Stimulated activated CD8-positive, alpha-beta memory T cell treated with anti-CD3 and anti-CD28 coated beads, Interleukin-15, amount 100 ng/mL, for 4 hours (primary cell): ENCODE measurements around the gene C1R.

ENCODE experiments used
- DNase-seq, 2 donors: peaks; one replicate each; pipeline ENCODE4 v3.0.0-alpha.2; 2020; ENCODE audit warnings: low read depth in 2 of 2

Gene C1R

DNA sequence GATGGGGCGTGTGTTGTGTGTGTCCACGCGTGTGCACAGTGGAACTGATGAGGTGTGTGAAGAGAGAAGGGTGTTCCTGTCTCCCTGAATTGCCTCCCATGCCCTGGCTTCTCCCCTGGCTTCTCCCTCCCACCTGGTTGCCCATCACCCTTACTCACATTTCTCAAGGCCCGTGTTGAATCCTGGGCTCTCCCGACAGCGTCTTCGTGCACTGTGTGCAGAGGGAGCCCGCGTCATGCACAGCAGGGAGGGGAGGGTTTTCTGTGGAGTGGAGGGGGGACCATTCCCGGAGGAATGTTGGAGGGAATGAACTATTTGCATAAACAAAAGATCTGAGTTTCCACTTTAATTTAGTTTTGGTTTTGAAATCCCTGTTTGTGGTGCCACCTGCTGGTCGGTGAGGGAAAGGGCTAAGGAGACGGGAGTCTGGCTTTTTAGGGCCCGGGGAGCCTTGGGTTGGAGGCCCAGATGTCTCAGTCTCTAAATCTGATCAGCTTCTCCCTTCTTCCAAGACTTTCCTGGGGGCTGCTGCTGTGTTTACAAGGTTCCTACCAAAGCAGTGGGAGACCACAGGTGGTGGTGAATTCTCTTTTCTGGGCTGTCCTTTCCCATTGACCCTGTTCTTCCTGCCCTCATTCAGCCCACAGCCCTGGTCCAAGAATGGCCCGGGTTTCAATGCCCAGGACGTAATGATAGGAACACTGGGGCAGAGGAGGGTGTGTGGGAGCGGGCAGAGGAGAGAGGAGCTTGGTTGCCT is at the start of gene C1R:
Gene C1R, minus strand, starts transcription at position 217 of the 757 bp plus-strand sequence. Its CDS starts 57 bp downstream, at position 160.
- peak in 1 of 2 donors; percentile 32 for DNase-seq

- DNase-seq: no peak
Observed at GRCh38 chr12:7141351-7142005, 49.2 kb upstream of the C1R start.

DNA sequence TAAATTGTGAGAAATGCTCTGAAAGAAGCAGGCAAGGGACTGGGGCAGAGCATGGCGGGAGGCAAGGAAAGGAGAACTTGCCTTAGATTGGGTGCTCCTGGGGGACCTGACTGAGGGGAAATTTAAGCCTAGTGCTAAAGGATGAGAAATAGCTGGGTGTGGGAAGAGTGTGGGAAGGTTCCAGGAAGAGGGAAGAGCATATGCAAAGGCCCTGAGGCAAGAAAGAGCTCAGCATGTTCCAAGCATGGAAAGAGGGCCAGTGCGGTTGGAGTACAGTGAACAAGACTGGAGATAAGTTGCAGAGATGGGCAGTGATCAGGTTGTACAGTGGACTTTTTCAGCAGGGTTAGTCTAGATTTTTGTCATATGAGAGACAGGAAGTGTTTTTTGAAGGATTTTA is 47.0 kb upstream of the C1R start:
- DNase-seq: no peak

DNA sequence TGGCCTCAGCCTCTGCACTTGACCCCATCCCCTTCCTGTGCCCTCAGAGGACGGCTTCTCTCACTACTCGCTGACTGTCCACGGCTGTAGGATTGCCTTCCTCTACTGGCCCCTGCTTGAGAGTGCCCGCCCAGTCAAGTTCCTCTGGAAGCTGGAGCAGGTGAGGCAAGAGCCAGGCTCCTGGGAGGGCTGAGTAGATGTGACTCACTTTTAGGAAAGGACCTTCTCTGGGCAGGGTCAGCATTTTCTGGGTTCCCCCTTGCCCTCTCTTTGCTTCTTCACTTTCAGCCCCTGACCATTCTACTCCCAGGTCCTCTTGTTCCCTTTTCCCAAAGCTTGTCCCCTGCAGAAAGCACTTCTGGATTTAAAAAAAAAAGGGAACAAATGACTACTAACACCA is 45.7 kb upstream of the C1R start:
- no peak for DNase-seq

- no peak for DNase-seq
Observed at GRCh38 chr12:7136676-7137075, 44.4 kb upstream of the C1R start.

DNA sequence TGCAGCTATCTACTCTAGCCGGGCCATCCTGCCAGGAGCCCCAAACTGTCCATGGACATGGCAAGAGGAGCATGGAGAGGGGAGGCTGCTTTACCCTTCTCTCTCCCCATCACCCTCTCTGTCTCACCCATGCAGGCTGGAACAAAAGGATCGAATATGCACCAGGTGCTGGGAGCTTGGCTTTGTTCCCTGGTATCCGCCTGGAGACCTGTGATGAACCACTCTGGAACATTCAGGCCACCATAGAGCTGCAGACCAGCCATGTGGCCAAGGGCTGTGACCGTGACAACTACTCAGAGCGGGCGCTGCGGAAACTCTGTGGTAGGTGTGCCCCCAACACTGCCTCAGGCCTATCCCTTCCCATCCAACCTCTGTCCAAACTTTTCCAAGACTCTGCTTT is 43.8 kb upstream of the C1R start:
- no peak for DNase-seq

DNA sequence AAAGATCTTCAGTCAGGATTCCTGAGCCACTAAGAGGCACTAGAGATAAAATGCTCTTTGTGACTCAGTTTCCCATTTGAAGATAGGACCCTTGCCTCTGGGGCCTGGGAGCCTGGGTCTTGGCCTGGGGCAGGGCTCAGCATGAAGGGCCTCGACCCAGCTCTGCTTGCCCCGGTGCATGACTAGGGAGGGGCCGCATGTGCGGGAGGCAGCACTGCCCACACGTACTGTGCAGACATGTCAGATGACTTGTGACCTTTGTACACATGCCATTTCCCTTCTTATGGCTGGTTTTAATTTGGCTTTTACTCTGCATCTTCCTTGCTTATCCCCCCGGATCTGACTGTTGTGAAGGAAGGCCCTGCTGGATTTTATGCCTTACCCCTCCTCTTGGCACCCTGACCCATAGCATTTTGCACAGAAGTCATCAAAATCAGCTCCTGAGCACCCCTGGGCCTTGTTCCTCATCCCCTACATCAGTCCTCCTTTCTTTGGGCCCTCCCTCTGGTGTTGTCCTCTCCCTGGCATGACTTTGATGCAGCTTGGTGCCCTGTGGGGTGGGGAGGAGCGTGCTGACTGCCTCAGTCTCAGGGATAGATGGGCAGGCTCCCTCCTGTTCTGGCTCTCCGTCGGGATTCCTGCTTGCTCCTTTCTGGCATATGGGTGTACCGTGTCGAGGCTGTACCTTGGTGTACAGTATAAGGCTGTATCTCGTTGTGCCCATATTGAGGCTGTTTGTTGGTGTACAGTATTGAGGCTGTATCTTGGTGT is 42.3 kb upstream of the C1R start:
- DNase-seq: no peak

- no peak for DNase-seq
Observed at GRCh38 chr12:7131502-7131866, 39.2 kb upstream of the C1R start.

DNA sequence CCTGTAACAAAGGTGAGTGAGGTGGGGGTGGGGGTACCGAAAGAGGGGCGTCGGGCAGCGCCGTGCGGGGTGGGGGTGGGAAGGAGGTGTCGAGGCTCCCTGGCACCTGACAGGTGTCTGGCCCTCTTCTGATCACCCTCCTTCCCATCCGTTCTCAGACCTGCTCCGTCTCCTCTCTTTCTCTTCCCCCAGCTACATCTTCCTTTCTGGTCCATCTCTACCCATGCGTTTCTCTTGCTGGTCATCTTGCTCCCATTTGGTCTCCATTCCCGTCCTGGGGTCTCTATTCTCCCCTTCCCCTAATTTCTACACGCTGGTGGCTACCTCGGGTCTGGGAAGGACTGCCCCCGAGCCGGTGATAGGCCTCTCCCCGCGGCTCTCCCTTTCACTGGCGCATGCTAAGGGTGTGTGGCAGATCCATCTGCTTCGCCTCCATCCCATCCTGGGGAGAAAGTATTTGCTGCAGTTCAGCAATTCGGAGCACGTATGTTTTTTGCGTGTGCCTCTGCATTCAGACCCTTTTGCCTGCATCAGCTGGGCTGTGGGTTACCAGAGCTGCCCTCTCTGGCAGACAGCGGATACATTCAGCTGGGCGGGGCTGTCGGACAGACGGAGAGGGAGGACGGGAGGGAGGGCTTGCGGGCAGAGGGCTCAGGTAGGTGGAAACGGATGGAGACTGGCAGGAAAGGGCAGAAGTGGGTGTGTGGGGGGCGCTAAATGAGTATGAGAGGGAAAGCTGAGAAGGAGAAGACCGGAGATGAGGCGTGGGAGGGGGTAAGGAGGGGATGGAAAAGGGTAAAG is 38.7 kb upstream of the C1R start:
- no peak for DNase-seq

DNA sequence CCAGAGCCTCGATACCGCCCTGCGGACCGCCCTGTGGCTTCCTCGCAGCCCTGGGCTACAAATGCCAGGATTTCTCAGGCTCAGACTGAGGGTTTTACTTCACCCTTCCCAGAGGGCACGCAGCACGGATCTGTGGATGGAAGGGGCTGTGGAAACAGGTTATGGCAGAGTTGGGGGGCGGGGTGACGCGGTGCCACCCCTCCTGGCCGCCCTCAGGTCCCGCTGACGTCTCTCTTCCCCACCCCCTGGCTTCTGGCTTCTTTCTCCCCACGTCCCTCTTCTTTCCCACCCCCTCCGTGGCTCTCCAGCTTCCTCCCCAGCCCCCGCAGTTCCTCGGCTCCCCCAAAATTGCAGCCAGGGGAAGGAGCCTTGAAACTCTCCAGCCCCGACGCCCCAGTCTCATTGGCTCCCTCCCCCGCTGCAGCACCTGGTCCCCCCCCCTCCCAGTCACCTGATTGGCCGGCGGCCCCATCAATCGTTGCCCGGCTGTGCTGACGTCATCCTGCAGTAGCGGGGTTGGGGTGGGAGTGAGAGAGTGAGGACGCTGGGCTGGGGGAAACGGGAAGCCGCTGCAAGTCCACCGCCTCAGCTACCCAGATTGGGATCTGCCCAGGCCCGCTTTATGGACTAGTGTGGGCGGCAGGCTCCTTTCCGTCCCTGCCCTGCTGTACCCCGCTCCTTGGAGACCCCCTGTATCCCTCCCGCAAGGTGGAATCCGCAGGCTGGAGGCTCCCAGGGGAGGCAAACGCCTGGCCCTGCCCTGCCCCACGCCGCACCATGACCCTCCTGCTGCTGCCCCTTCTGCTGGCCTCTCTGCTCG is 37.8 kb upstream of the C1R start, which contains the start of gene CLSTN3:
Gene CLSTN3, plus strand, starts transcription at position 500 of the 820 bp plus-strand sequence. Its CDS starts 278 bp downstream, at position 778.
- DNase-seq: peak; percentile 70 to 76

GRCh38 chr12:7129287-7129871 is 37.1 kb upstream of the C1R start:
- DNase-seq: no peak

GRCh38 chr12:7128681-7129286 is 36.5 kb upstream of the C1R start, which contains the start of gene RBP5:
Gene RBP5 (minus strand): TSS chr12:7128889. CDS start chr12:7128775, 114 bp downstream.
- DNase-seq: no peak

GRCh38 chr12:7127916-7128626 is 35.8 kb upstream of the C1R start:
- DNase-seq: no peak

- DNase-seq: no peak
Observed at GRCh38 chr12:7125632-7126227, 33.5 kb upstream of the C1R start.

GRCh38 chr12:7123806-7124522 is 31.7 kb upstream of the C1R start:
- no peak for DNase-seq

DNA sequence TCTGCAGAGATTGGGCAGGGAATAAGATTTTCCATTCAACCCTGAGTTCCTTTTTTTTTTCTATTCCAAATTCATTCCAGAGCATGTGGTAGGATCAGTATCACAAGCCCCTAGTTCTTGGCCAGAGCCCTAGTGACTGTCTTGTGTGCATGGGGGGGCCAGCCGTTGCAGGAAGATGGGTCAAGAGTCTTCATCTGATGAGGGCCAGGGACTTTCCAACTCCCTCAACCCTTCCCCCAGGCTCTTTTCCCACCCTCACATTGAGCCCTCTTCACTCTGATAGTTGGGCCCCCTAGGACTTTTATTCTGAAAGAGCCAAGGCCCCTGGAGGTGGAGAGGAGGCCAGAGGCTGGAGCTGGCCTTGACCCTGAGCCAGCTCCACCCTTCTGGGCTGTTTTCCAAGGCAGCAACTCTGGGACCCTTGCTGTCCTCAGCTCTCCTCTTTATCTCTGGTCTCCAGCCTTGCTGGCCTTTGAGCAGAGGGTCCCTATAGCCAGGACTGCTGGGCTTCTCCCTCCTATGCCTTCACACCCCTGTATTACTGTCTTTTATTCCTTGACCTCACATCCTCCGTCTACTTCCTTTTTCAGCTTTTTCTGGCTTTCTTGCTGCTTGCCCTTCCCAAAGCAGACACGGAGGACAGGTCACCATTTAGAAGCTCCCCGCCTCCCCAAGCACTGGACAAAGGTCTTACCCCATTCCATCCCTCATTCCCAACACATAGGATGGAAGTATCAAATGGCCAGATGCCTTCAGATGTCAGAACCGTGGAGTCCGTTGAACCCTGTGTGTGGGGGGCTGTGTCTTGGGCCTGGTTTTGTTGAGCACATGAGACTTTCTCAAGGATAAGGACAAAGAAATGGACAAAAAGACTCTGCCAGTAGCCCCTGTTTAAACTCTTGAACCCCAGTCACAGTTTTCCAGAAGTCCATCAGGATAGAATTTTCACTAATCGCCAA is 30.8 kb upstream of the C1R start:
- DNase-seq: no peak

- no peak for DNase-seq
Observed at GRCh38 chr12:7121324-7121723, 29.1 kb upstream of the C1R start.
